GM12878 (cell line): Measurements from ENCODE around the gene PHF3. TPM values are rescaled to one million over a fixed set of nuclear protein-coding genes. Genes with fewer than 3 reads are reported as not detected.

ENCODE experiments used
- ATAC-seq: fragments of 200-7000 bp; cut with Tn5 transposase; 3 replicates; pipeline ENCODE4 v1.9.1; 2020; ENCODE audit warnings: mild to moderate bottlenecking, moderate library complexity
- BruUV-seq: library from RNA; stranded (reverse); fragments of 400-500 nt; replicated peaks from 2 replicates; lab custom pipeline; 2021; lab: Mats Ljungman, UMichigan
- CTCF ChIA-PET: fragments of 300-600 bp; sonication (Branson Sonifier 250); formaldehyde crosslinking; extraction: SDS; loops from one replicate; lab custom pipeline; 2021; ENCODE audit warnings: inconsistent platforms; lab: Yijun Ruan, JAX
- POLR2A ChIA-PET: fragments of 350-600 bp; formaldehyde crosslinking; extraction: SDS; loops from one replicate; lab custom pipeline; 2021; ENCODE audit warnings: inconsistent platforms; lab: Charles Lee
- RAD21 ChIA-PET: fragments of 300-600 bp; sonication (Branson Sonifier 250); formaldehyde crosslinking; loops from one replicate; lab custom pipeline; 2023; ENCODE audit warnings: antibody characterized with exemption; ENCODE audit not compliant: unreplicated experiment; lab: Charles Lee
- SMC1A ChIA-PET: fragments of 300-600 bp; sonication (Branson Sonifier 250); formaldehyde crosslinking; loops from one replicate; lab custom pipeline; 2023; ENCODE audit not compliant: unreplicated experiment, uncharacterized antibody; lab: Charles Lee
- DNase-seq: peaks from one replicate; pipeline ENCODE4 v3.0.0-alpha.2; 2011; ENCODE audit warnings: low read depth, low spot score
- FAIRE-seq: peaks from 3 replicates; lab custom pipeline; 2011; peaks lifted over from hg19 to GRCh38; lab: Jason Lieb, UNC
- H2AFZ ChIP-seq: 2 replicates; pipeline ENCODE4 v1.6.0; 2011; ENCODE audit warnings: low read depth, low read length, control low read depth; ENCODE audit not compliant: control insufficient read depth
- H3K27ac ChIP-seq: 2 replicates; pipeline ENCODE4 v1.5.1; 2011; ENCODE audit warnings: control low read depth; ENCODE audit not compliant: control insufficient read depth, insufficient read depth
- H3K27me3 ChIP-seq, 2 experiments: replicated peaks in 1 of 2; 2 replicates each; pipeline versions ENCODE4 v1.6.0 to v1.6.1; 2011; ENCODE audit warnings: low read length in 1 of 2; ENCODE audit not compliant: control insufficient read depth in 2 of 2, insufficient read depth in 2 of 2
- H3K36me3 ChIP-seq, 2 experiments: 2 replicates each; pipeline ENCODE4 v1.5.1; 2011; ENCODE audit warnings: low read length in 1 of 2; ENCODE audit not compliant: control insufficient read depth in 2 of 2, insufficient read depth in 2 of 2
- H3K4me1 ChIP-seq: 2 replicates; pipeline ENCODE4 v1.6.1; 2011; ENCODE audit warnings: mild to moderate bottlenecking, low read length, moderate library complexity, mixed read lengths; ENCODE audit not compliant: control insufficient read depth, insufficient read depth
- H3K4me2 ChIP-seq: 2 replicates; pipeline ENCODE4 v1.6.0; 2011; ENCODE audit warnings: control low read depth; ENCODE audit not compliant: control insufficient read depth, insufficient read depth
- H3K4me3 ChIP-seq: fragments of 200-600 bp; sonication (generic); 2 replicates; pipeline ENCODE4 v1.5.1; 2016
- H3K79me2 ChIP-seq: 2 replicates; pipeline ENCODE4 v1.6.0; 2011; ENCODE audit warnings: low read length; ENCODE audit not compliant: control insufficient read depth, insufficient read depth
- H3K9ac ChIP-seq: 2 replicates; pipeline ENCODE4 v1.8.0; 2011; ENCODE audit warnings: low read length, control low read depth, mixed read lengths; ENCODE audit not compliant: control insufficient read depth, insufficient read depth
- H3K9me3 ChIP-seq: replicated peaks from 3 replicates; pipeline ENCODE4 v1.5.1; 2011; ENCODE audit warnings: mild to moderate bottlenecking, low read length; ENCODE audit not compliant: control insufficient read depth, insufficient read depth
- H4K20me1 ChIP-seq: 2 replicates; pipeline ENCODE4 v1.6.0; 2011; ENCODE audit not compliant: control insufficient read depth, insufficient read depth
- FOXK2 ChIP-seq: fragments of 450-650 bp; IDR thresholded peaks from 2 replicates; pipeline ENCODE4 v1.6.1; 2017; ENCODE audit warnings: mild to moderate bottlenecking, moderate library complexity
- IRF5 ChIP-seq: fragments of 450-650 bp; IDR thresholded peaks from 2 replicates; pipeline ENCODE4 v1.6.1; 2017; ENCODE audit warnings: borderline replicate concordance
- KDM1A ChIP-seq: fragments of 200-600 bp; sonication (generic); IDR thresholded peaks from 2 replicates; pipeline ENCODE4 v1.6.1; 2016; ENCODE audit warnings: borderline replicate concordance
- MEF2B ChIP-seq: fragments of 450-650 bp; IDR thresholded peaks from 2 replicates; pipeline ENCODE4 v1.6.1; 2018; ENCODE audit warnings: mild to moderate bottlenecking, moderate library complexity; ENCODE audit not compliant: partially characterized antibody, poor library complexity, severe bottlenecking
- MXI1 ChIP-seq: fragments of 150-350 bp; IDR thresholded peaks from 2 replicates; pipeline ENCODE4 v1.6.1; 2011; ENCODE audit warnings: low read depth, mild to moderate bottlenecking, inconsistent platforms, low read length, improper control_type of control experiment
- SREBF2 ChIP-seq: IDR thresholded peaks from 2 replicates; pipeline ENCODE4 v1.6.1; 2012; ENCODE audit warnings: mild to moderate bottlenecking, low read length
- SUPT20H ChIP-seq: IDR thresholded peaks from 2 replicates; pipeline ENCODE4 v1.6.1; 2011; ENCODE audit warnings: low read depth, mild to moderate bottlenecking, low read length, moderate library complexity, borderline replicate concordance; ENCODE audit not compliant: control insufficient read depth
- SUZ12 ChIP-seq: fragments of 200-600 bp; sonication (generic); IDR thresholded peaks from one replicate; pipeline ENCODE4 v1.6.1; 2018; ENCODE audit warnings: antibody characterized with exemption, mild to moderate bottlenecking; ENCODE audit not compliant: unreplicated experiment
- TBL1XR1 ChIP-seq: IDR thresholded peaks from 2 replicates; pipeline ENCODE4 v1.6.1; 2012; ENCODE audit warnings: low read depth, low read length, improper control_type of control experiment
- USF1 ChIP-seq: IDR thresholded peaks from 2 replicates; pipeline ENCODE4 v1.6.1; 2011; ENCODE audit warnings: borderline replicate concordance, low read depth, mild to moderate bottlenecking, moderate library complexity, mixed read lengths, low read length; ENCODE audit not compliant: insufficient read depth; ENCODE audit errors: extremely low read length
- YY1 ChIP-seq: IDR thresholded peaks from 2 replicates; pipeline ENCODE4 v1.6.1; 2011; ENCODE audit warnings: low read depth, mild to moderate bottlenecking, low read length
- ZBTB40 ChIP-seq: fragments of 450-650 bp; IDR thresholded peaks from 2 replicates; pipeline ENCODE4 v1.6.1; 2016; ENCODE audit warnings: mild to moderate bottlenecking, moderate library complexity, borderline replicate concordance
- ZZZ3 ChIP-seq: IDR thresholded peaks from 2 replicates; pipeline ENCODE4 v1.6.1; 2011; ENCODE audit warnings: low read depth; ENCODE audit not compliant: control insufficient read depth, insufficient read length
- WGBS: methylation state at CpG from one replicate; pipeline ENCODE4 v1.1.6; 2016; ENCODE audit warnings: low lambda C conversion rate; ENCODE audit not compliant: insufficient replicate concordance, insufficient coverage; ENCODE audit errors: missing lambda C conversion rate; 5-methylcytosine and 5-hydroxymethylcytosine counted together
- in situ Hi-C: fragments of 300-500 bp; cut with MboI; formaldehyde crosslinking; loops from 9 replicates; pipeline ENCODE4 v1.14.3; 2018; ENCODE audit warnings: mixed read lengths
- intact Hi-C: fragments of 100-400 bp; cut with micrococcal nuclease; formaldehyde crosslinking; loops from one replicate; pipeline ENCODE4 v1.14.2; 2022; ENCODE audit not compliant: unreplicated experiment
- polyA plus RNA-seq, 11 experiments: library from polyadenylated mRNA; depleted of rRNA in 4 of 11; unstranded in 6 of 11; stranded (reverse) in 5 of 11; fragments of >200 nt; fragmentation: Nextera tagmentation in 4 of 11; fragmentation: Illumina TruSeq in 1 of 11; extraction: Ambion mirVana in 4 of 11; extraction: Trizol in 1 of 11; gene quantifications; 1 replicate in 1 of 11; 2 replicates in 10 of 11; pipeline versions ENCODE4 v1.2.1 to v1.2.3, GENCODE V29; 2011 to 2016; ENCODE audit warnings: inconsistent platforms in 2 of 11, missing spikeins in 2 of 11, low read depth in 1 of 11
- total RNA-seq, 4 experiments: library from RNA; depleted of rRNA in 3 of 4; stranded (reverse); fragments of >200 nt in 3 of 4; fragmentation: Illumina TruSeq in 1 of 4; extraction: Trizol in 1 of 4; gene quantifications; 2 replicates each; pipeline versions ENCODE4 v1.2.1 to v1.2.3, GENCODE V29; 2013 to 2021

PHF3 gene
- total and polyA plus RNA-seq, 10 of the 15 experiments (the other 5 are each of a cell fraction or from before 2014, with no cell fraction given): 8.3 to 61.5 (median 26.6) TPM

- Histone ChIP-seq H2AFZ (no peak overlapping the region), H3K9me3 (no peaks in the 10 kb centered on the region), H3K4me3 (no peak overlapping the region), H3K4me2 (no peak overlapping the region), H3K36me3 (no peaks in the 10 kb centered on the region), H3K27me3 (no peaks in the 10 kb centered on the region), H3K9ac (no peak overlapping the region), H4K20me1 (no peaks in the 10 kb centered on the region)
- BruUV-seq: no TSS peak
- CTCF ChIA-PET: interaction anchor here (2.5 kb wide), 1 partner anchor 237 kb away, joined by 15 read pairs; no protein-coding TSS in a partner anchor
- TF ChIP-seq MXI1 (no peak), ZZZ3 (no peak), SREBF2 (no peak), ZBTB40 (no peak), SUPT20H (no peak), MEF2B (no peak), TBL1XR1 (no peak), SUZ12 (no peak), USF1 (no peak), FOXK2 (no peak), YY1 (no peak), IRF5 (no peak), KDM1A (no peak)
- TF ChIP-seq, all 136 proteins: peak for 0
- FAIRE-seq (no peak), ATAC-seq (no peak), DNase-seq (no peak)
- WGBS: 65% methylated on average over 2 of the region's 2 CpGs
- in situ Hi-C loops: no loop called here
- ChIA-PET SMC1A (no interaction called here), RAD21 (no interaction called here), POLR2A (no interaction called here)
- Histone ChIP-seq H3K4me1 (no peaks in the 10 kb centered on the region), H3K27ac (no peak overlapping the region), H3K79me2 (no peaks in the 10 kb centered on the region)
- intact Hi-C loops: no loop called here
These were observed 45.6 kb upstream of the PHF3 start for GRCh38 chr6:63589952-63590411.
